Stimulated activated CD4-positive, alpha-beta T cell treated with anti-CD3 and anti-CD28 coated beads, Interleukin-12 subunit alpha, Interleukin-12 subunit beta, amount 100 ng/mL, for 4 hours (primary cell): ENCODE results near the gene ENOX1.

Source experiments
- DNase-seq: peaks from one replicate; pipeline ENCODE4 v3.0.0-alpha.2; 2020

ENOX1 gene

DNA sequence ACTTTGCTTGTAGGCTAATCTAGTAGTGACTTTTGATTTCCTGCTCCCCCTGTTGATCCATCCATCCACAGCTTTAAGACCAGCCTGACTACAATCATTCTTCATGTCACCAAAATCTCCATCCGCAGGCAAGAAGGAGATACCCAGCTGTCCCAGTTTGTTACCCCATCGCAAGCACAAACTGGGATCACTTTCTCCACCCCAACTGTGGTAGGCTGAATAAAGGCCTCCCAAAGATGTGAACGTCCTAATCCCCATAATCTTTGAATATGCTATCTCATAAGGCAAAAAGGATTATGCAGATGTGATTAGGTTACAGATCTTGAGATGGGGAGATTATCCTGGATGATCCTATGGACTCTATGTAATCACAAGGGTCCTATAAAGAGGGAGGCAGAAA lies 202.0 kb downstream of the ENOX1 start:
- no peak for DNase-seq

DNA sequence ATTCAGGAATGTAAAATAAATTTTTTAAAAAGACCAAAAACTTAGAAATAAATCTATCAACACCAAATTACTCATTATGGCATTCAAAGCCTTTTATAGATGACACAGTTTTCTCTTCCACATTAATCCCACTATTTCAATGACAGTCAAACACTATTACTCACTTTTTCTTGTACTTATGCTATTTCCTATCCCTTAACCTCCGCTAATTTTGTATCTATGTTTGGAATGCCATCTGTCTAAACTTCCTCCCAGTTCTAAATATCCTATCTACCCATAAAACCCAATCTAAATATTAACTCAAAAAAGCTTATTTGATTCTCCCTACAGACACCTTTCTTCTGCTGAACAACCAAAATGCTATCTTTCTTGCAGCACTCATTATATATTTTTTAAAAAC lies 203.5 kb downstream of the ENOX1 start:
- DNase-seq, result no peak

DNA sequence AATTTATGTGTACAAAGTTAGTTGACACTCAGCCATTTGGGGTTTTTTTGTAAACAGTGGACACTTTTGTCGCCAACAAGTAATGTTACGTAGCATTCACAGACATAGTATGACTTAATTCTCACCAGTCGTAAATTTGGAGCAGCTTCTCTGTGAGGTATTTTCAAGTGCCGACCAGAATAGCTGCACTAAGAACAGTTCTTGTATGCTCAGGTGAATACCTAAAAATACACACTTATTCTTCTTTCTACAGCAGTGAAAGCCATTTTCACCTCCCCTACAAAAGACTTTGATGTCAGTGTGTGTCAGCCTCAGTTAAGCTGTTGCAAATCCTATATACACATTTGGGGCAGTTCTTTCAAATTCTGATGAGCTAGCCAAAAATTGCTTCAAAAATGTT lies 206.5 kb downstream of the ENOX1 start:
- no peak for DNase-seq

- no peak for DNase-seq
Observed at GRCh38 chr13:43579321-43579720, 207.5 kb downstream of the ENOX1 start.

DNA sequence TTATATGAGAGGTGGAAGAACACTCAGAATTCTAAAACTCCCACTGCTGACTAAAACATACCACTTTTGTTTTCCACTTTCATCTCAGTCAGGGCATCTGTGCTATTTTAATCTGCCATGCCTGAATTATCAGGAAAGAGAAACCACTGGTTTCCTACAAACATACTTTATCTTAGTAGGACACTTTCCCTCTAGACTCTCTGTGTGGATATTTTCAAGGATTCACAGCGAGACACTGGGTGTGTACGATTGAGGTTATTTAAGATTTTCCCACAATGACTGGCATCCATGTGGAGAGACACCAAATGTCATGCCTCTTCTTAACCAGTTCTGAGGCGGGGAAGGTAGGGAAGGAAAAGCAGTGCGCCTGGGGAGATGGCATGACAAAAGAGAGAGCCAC lies 212.2 kb downstream of the ENOX1 start:
- no peak for DNase-seq

GRCh38 chr13:43573802-43574514 lies 212.8 kb downstream of the ENOX1 start:
- no peak for DNase-seq

- DNase-seq, result no peak
Observed at GRCh38 chr13:43573361-43573740, 213.4 kb downstream of the ENOX1 start.

GRCh38 chr13:43572656-43573360 lies 214.0 kb downstream of the ENOX1 start:
- DNase-seq, result no peak

- no peak for DNase-seq
Observed at GRCh38 chr13:43569658-43570057, 217.1 kb downstream of the ENOX1 start.

GRCh38 chr13:43567608-43568007 lies 219.2 kb downstream of the ENOX1 start:
- DNase-seq, result no peak

DNA sequence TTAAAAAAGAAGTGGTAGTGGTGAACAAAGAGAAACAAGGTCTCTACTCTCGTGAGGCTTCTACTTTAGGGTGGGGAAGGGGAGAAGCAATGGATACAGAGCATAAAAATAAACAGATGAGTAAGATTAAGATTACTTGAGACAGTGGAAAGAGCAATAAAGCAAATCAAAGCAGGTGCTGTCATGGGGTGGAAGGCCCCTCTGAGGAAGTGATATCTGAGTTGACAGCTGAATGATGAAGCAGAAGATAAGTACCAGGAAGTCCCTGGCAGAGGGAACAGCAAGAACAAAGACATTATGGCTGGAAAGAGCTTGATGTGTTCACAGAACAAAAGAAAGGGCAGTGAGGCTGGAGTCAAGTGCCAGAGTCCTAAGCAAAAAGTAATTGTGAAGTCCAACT lies 221.8 kb downstream of the ENOX1 start:
- DNase-seq, result no peak

DNA sequence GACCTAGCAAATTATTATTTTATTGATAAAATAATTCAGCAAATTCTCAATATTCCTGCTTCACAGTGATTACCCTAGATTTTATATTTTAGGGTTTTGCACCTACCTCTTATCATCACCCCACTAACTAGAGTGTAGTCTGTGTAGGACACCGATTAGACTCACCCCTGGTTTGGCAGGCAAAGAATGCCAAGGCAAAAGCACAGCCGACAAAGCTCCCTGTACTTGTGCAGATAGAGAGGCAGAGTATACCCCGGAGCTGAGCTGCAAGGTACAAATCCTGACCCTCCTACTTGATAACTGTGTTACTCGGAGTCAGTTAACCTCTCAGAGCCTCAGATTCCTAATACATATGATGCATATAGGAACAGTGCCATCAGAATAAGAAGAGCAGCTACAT lies 225.7 kb downstream of the ENOX1 start:
- DNase-seq, result no peak

DNA sequence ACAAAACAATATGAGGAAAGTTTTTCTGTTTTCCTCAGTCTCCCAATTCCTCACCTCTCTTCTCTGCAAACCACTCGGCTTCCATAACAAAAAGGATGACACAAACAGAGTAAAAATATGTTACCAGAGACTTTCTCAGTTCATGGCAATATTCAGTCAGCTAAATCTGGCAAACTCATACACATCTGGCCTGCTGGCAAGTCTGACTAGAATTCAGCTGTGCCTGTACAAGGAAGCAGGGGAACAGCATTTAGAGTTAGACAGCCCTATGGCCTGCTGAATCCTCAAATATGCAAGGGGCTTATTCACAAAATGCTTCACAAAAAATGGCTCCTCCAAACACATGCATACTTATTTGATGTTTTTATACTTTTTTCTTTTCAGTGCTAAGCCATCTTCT lies 227.8 kb downstream of the ENOX1 start:
- DNase-seq, result no peak

DNA sequence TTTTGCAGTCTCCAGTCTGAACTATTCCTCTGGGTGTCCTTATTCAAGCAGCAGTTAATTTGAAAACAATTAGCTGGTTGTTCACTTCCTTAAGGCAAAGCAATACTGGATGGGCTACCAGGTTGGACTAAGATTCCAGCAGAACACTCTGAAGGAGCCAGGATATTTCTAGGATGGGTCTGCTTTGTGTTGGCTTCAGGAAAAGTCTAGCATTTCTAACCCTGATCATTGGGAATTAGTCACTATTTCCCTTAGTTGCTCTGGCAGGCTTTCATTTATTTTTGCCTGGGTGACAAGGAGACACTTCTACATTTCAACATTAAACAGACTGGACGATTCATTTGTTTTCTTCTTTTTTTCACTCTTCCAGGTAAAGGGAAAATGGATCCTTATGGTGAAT lies 228.4 kb downstream of the ENOX1 start:
- DNase-seq, result no peak

DNA sequence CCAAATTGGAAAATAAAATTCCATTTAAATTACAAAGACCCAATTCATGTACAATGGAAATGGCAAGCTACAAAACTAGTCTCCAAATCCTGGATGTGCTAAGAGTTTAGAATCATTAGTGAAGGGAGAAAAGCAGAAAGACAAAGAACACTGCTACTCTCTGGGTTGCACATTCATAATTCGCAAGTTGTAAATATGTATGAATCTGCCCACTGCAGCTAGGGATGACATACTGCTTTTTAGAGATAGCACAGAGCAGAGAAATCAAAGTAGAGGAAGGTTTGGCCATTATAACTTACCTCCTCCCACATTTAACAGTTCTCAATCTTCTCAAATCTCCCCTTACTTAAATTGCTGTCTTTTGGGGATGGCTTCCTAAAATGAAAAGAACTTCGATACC lies 231.1 kb downstream of the ENOX1 start:
- DNase-seq, result no peak

GRCh38 chr13:43551897-43552456 lies 234.8 kb downstream of the ENOX1 start:
- no peak for DNase-seq

- no peak for DNase-seq
Observed at GRCh38 chr13:43546816-43547215, 240.0 kb downstream of the ENOX1 start.

GRCh38 chr13:43546251-43546650 lies 240.5 kb downstream of the ENOX1 start:
- DNase-seq, result no peak

- no peak for DNase-seq
Observed at GRCh38 chr13:43545317-43545874, 241.4 kb downstream of the ENOX1 start.

- no peak for DNase-seq
Observed at GRCh38 chr13:43544631-43545030, 242.1 kb downstream of the ENOX1 start.

GRCh38 chr13:43544011-43544410 lies 242.8 kb downstream of the ENOX1 start:
- DNase-seq, result no peak

DNA sequence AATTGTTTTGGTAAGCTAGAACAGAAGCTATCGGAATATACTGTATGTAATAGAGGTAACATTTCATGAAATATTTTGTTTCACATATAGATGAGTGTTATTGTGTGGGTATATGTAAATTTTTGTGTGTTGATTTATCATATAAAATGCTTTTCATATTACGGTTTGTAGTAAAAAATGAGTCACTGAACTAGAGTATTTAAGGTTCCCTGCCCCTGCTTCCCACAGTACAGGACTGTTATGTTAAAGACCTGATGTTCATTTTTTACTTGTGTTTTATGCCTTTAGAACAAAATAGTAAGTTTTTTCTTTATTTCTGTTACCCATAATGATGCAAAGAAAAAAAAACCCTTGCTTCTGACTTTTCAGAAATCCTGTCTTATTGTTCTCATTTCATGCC lies 243.4 kb downstream of the ENOX1 start:
- DNase-seq, result no peak

- DNase-seq, result no peak
Observed at GRCh38 chr13:43537124-43537523, 249.6 kb downstream of the ENOX1 start.

- DNase-seq, result no peak
Observed at GRCh38 chr13:43529796-43530195, 257.0 kb downstream of the ENOX1 start.
